Mesothelial cell of epicardium (in vitro differentiated cells): ENCODE data around the gene ARRDC4. TPM values are rescaled to one million over a fixed set of nuclear protein-coding genes. Genes with fewer than 3 reads are reported as not detected.

Experiments used
- DNase-seq, 2 experiments: peaks; one replicate each; pipeline ENCODE4 v3.0.0; 2021; ENCODE audit warnings: low spot score in 2 of 2; ENCODE audit not compliant: unreplicated experiment in 2 of 2
- H3K27ac Mint-ChIP-seq: 2 replicates; pipeline ENCODE4 v1.8.0; 2021; ENCODE audit warnings: mixed read lengths
- H3K27me3 Mint-ChIP-seq: 2 replicates; pipeline ENCODE4 v1.8.0; 2021; ENCODE audit warnings: low read depth, mixed read lengths
- H3K36me3 Mint-ChIP-seq: 2 replicates; pipeline ENCODE4 v1.8.0; 2021; ENCODE audit warnings: mixed read lengths
- H3K4me1 Mint-ChIP-seq: 2 replicates; pipeline ENCODE4 v1.8.0; 2021; ENCODE audit warnings: mixed read lengths
- H3K4me3 Mint-ChIP-seq: 2 replicates; pipeline ENCODE4 v1.8.0; 2021; ENCODE audit warnings: mild to moderate bottlenecking, moderate library complexity, mixed read lengths
- H3K9me3 Mint-ChIP-seq: 2 replicates; pipeline ENCODE4 v1.8.0; 2021; ENCODE audit warnings: mixed read lengths
- CTCF ChIP-seq: fragments of 200-600 bp; sonication (generic); IDR thresholded peaks from one replicate; pipeline ENCODE4 v1.5.0; 2021; ENCODE audit warnings: antibody characterized with exemption; ENCODE audit not compliant: unreplicated experiment
- total RNA-seq: library from RNA; stranded (reverse); gene quantifications from 3 replicates; pipeline ENCODE4 v1.2.1, GENCODE V29; 2021

ARRDC4 gene
- total RNA-seq, 1 donor from 2014 or later: 16.2 TPM

GRCh38 chr15:97947465-97948260 lies 12.8 kb upstream of the ARRDC4 start:
- no peak for DNase-seq
- peaks cover 61% of the 10 kb centered on the region for H3K27me3 Mint-ChIP-seq
- no peaks in the 10 kb centered on the region for H3K4me1 Mint-ChIP-seq
- no peaks in the 10 kb centered on the region for H3K9me3 Mint-ChIP-seq
- TF ChIP-seq CTCF: no peak
- H3K4me3 Mint-ChIP-seq: no peak overlapping the region
- no peaks in the 10 kb centered on the region for H3K36me3 Mint-ChIP-seq
- no peak overlapping the region for H3K27ac Mint-ChIP-seq

GRCh38 chr15:97953254-97953653 lies 7.2 kb upstream of the ARRDC4 start:
- Mint-ChIP-seq H3K27ac (no peak overlapping the region), H3K9me3 (no peaks in the 10 kb centered on the region), H3K27me3 (peaks cover 57% of the 10 kb centered on the region), H3K4me3 (no peak overlapping the region), H3K36me3 (no peaks in the 10 kb centered on the region), H3K4me1 (no peaks in the 10 kb centered on the region)
- no peak for DNase-seq
- no peak for TF ChIP-seq CTCF

- Mint-ChIP-seq H3K4me3 (no peak overlapping the region), H3K9me3 (no peaks in the 10 kb centered on the region), H3K4me1 (no peaks in the 10 kb centered on the region), H3K27me3 (peaks cover 55% of the 10 kb centered on the region), H3K27ac (no peak overlapping the region), H3K36me3 (no peaks in the 10 kb centered on the region)
- no peak for DNase-seq
- TF ChIP-seq CTCF: no peak
These were observed 6.8 kb upstream of the ARRDC4 start for GRCh38 chr15:97953748-97954147.

- no peaks in the 10 kb centered on the region for H3K36me3 Mint-ChIP-seq
- H3K4me3 Mint-ChIP-seq: no peak overlapping the region
- TF ChIP-seq CTCF: no peak
- H3K27me3 Mint-ChIP-seq: peaks cover 45% of the 10 kb centered on the region
- no peaks in the 10 kb centered on the region for H3K9me3 Mint-ChIP-seq
- no peak for DNase-seq
- peaks cover 7% of the 10 kb centered on the region for H3K4me1 Mint-ChIP-seq
- H3K27ac Mint-ChIP-seq: no peak overlapping the region
These were observed 5.5 kb upstream of the ARRDC4 start for GRCh38 chr15:97955035-97955434.

- Mint-ChIP-seq H3K9me3 (no peaks in the 10 kb centered on the region), H3K4me1 (peaks cover 7% of the 10 kb centered on the region), H3K36me3 (no peaks in the 10 kb centered on the region), H3K4me3 (no peak overlapping the region), H3K27me3 (peaks cover 40% of the 10 kb centered on the region), H3K27ac (no peak overlapping the region)
- no peak for TF ChIP-seq CTCF
- no peak for DNase-seq
These were observed 5.0 kb upstream of the ARRDC4 start for GRCh38 chr15:97955529-97955928.
